HG03558 (cell line): Measurements from ENCODE around the gene MACROD2.

ENCODE experiments used
- ATAC-seq: cut with Tn5 transposase; IDR thresholded peaks from one replicate; pipeline ENCODE4 v1.9.1; 2021; ENCODE audit warnings: moderate number of reproducible peaks; ENCODE audit not compliant: unreplicated experiment; ENCODE audit errors: extremely low read depth

The MACROD2 gene

GRCh38 chr20:15240801-15241200 lies 1245.5 kb downstream of the MACROD2 start:
- ATAC-seq: no peak

- no peak for ATAC-seq
Measured at GRCh38 chr20:15241681-15242080, 1246.4 kb downstream of the MACROD2 start.

- no peak for ATAC-seq
Measured at GRCh38 chr20:15242773-15243172, 1247.5 kb downstream of the MACROD2 start.

- ATAC-seq: no peak
Measured at GRCh38 chr20:15245896-15246295, 1250.6 kb downstream of the MACROD2 start.

GRCh38 chr20:15248618-15249395 lies 1253.5 kb downstream of the MACROD2 start:
- ATAC-seq: no peak

GRCh38 chr20:15251171-15251570 lies 1255.9 kb downstream of the MACROD2 start:
- no peak for ATAC-seq

GRCh38 chr20:15252304-15252703 lies 1257.0 kb downstream of the MACROD2 start:
- no peak for ATAC-seq

- ATAC-seq: no peak
Measured at GRCh38 chr20:15253431-15253830, 1258.1 kb downstream of the MACROD2 start.

- ATAC-seq: no peak
Measured at GRCh38 chr20:15256676-15257568, 1261.6 kb downstream of the MACROD2 start.

- ATAC-seq: no peak
Measured at GRCh38 chr20:15257569-15257870, 1262.2 kb downstream of the MACROD2 start.

- no peak for ATAC-seq
Measured at GRCh38 chr20:15265581-15266309, 1270.4 kb downstream of the MACROD2 start.

- ATAC-seq: no peak
Measured at GRCh38 chr20:15267935-15268334, 1272.6 kb downstream of the MACROD2 start.

GRCh38 chr20:15278041-15278440 lies 1282.7 kb downstream of the MACROD2 start:
- ATAC-seq: no peak

- ATAC-seq: no peak
Measured at GRCh38 chr20:15287329-15287728, 1292.0 kb downstream of the MACROD2 start.

- no peak for ATAC-seq
Measured at GRCh38 chr20:15288106-15288505, 1292.8 kb downstream of the MACROD2 start.

- no peak for ATAC-seq
Measured at GRCh38 chr20:15289337-15289736, 1294.0 kb downstream of the MACROD2 start.

- no peak for ATAC-seq
Measured at GRCh38 chr20:15292405-15292804, 1297.1 kb downstream of the MACROD2 start.

- ATAC-seq: no peak
Measured at GRCh38 chr20:15296422-15296821, 1301.1 kb downstream of the MACROD2 start.

- no peak for ATAC-seq
Measured at GRCh38 chr20:15297059-15297875, 1302.0 kb downstream of the MACROD2 start.

GRCh38 chr20:15302075-15302474 lies 1306.8 kb downstream of the MACROD2 start:
- no peak for ATAC-seq
